ENCODE data around the gene FAM169A. TPM values are rescaled to one million over a fixed set of nuclear protein-coding genes. Genes with fewer than 3 reads are reported as not detected.
"Not testable (repeated sequence)": the region's sequence is repeated elsewhere in the genome, so short reads cannot be mapped to it uniquely, and the experiment has no call there.

The FAM169A gene
- total RNA-seq, 1 donor, result under 0.01 TPM

GRCh38 chr5:74865256-74865803 is 857 bp downstream of the FAM169A start:
- H3K4me3 ChIP-seq (ENCODE audit: low read depth, low read length), result peak overlapping the region; percentile 57
- DNase-seq (ENCODE audit: low read depth), result no peak
- TF ChIP-seq, protein P1, sequence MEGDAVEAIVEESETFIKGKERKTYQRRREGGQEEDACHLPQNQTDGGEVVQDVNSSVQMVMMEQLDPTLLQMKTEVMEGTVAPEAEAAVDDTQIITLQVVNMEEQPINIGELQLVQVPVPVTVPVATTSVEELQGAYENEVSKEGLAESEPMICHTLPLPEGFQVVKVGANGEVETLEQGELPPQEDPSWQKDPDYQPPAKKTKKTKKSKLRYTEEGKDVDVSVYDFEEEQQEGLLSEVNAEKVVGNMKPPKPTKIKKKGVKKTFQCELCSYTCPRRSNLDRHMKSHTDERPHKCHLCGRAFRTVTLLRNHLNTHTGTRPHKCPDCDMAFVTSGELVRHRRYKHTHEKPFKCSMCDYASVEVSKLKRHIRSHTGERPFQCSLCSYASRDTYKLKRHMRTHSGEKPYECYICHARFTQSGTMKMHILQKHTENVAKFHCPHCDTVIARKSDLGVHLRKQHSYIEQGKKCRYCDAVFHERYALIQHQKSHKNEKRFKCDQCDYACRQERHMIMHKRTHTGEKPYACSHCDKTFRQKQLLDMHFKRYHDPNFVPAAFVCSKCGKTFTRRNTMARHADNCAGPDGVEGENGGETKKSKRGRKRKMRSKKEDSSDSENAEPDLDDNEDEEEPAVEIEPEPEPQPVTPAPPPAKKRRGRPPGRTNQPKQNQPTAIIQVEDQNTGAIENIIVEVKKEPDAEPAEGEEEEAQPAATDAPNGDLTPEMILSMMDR (IDR thresholded peaks at IDR 0.05; ENCODE audit: insufficient read depth, low read length), result no peak

GRCh38 chr5:74864823-74865222 is 1.4 kb downstream of the FAM169A start:
- DNase-seq (ENCODE audit: low read depth), result no peak

DNA sequence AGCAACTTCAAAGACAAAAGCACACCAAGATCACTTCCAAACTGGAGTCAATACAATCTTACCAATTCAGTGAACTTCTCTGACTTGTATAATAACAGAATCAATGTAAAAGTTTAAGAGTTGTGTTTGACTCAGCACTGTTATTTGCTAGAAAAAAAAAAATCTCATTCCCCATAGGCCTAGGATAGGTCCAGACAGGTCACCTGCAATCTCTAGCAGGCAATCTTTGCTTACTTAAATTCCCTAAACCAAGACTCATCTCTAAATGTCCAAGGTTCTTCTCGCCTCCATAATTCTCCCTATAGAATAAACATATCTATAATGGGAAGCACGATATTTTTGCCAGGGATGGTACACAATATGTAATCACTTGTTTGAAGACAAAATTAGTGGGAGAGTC is 2.5 kb downstream of the FAM169A start:
- H3K4me3 ChIP-seq (ENCODE audit: low read depth, low read length), result no peak overlapping the region
- no peak for DNase-seq (ENCODE audit: low read depth)
- TF ChIP-seq, protein P1 (IDR thresholded peaks at IDR 0.05; ENCODE audit: insufficient read depth, low read length), result no peak

More at GRCh38 chr5:74864823-74865222, 1.4 kb downstream of the FAM169A start:
- no peak overlapping the region for H3K4me3 ChIP-seq (ENCODE audit: low read depth, low read length)
- TF ChIP-seq, protein P1 (IDR thresholded peaks at IDR 0.05; ENCODE audit: insufficient read depth, low read length), result no peak

GRCh38 chr5:74862221-74862620 is 4.0 kb downstream of the FAM169A start:
- DNase-seq (ENCODE audit: low read depth), result no peak
- no peak overlapping the region for H3K4me3 ChIP-seq (ENCODE audit: low read depth, low read length)
- TF ChIP-seq, protein P1 (IDR thresholded peaks at IDR 0.05; ENCODE audit: insufficient read depth, low read length), result no peak

DNA sequence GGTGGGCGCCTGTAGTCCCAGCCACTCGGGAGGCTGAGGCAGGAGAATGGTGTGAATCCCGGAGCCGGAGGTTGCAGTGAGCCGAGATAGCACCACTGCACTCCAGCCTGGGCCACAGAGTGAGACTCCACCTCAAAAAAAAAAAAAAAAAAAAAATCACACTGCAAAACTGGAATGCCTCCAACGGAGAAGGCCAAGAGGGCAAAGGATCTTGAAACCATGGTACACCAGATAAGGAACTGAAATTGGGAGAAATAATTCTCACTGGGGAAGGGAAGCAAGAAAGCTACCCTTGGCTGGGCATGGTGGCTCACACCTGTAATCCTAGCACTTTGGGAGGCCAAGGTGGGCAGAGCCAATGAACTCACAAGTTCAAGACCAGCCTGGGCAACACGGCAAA is 9.2 kb downstream of the FAM169A start:
- H3K4me3 ChIP-seq (ENCODE audit: low read depth, low read length); DNase-seq (ENCODE audit: low read depth): not testable (repeated sequence)

- DNase-seq (ENCODE audit: low read depth), result no peak
- TF ChIP-seq, protein P1 (IDR thresholded peaks at IDR 0.05; ENCODE audit: insufficient read depth, low read length), result no peak
- no peak overlapping the region for H3K4me3 ChIP-seq (ENCODE audit: low read depth, low read length)
These were observed 12.9 kb downstream of the FAM169A start for GRCh38 chr5:74853256-74853655.

GRCh38 chr5:74851684-74852353 is 14.4 kb downstream of the FAM169A start:
- H3K4me3 ChIP-seq (ENCODE audit: low read depth, low read length), result no peak overlapping the region
- TF ChIP-seq, protein P1 (IDR thresholded peaks at IDR 0.05; ENCODE audit: insufficient read depth, low read length), result no peak
- peak; percentile 73 for DNase-seq (ENCODE audit: low read depth)

Data from fibroblast of the aortic adventitia (primary cell).